Measurements from ENCODE around the gene GRIN2A. TPM values are rescaled to one million over a fixed set of nuclear protein-coding genes. Genes with fewer than 3 reads are reported as not detected.

The GRIN2A gene
- total and polyA plus RNA-seq, 3 donors from 2014 or later, result 7.0 to 20.3 (median 10.4) TPM

DNA sequence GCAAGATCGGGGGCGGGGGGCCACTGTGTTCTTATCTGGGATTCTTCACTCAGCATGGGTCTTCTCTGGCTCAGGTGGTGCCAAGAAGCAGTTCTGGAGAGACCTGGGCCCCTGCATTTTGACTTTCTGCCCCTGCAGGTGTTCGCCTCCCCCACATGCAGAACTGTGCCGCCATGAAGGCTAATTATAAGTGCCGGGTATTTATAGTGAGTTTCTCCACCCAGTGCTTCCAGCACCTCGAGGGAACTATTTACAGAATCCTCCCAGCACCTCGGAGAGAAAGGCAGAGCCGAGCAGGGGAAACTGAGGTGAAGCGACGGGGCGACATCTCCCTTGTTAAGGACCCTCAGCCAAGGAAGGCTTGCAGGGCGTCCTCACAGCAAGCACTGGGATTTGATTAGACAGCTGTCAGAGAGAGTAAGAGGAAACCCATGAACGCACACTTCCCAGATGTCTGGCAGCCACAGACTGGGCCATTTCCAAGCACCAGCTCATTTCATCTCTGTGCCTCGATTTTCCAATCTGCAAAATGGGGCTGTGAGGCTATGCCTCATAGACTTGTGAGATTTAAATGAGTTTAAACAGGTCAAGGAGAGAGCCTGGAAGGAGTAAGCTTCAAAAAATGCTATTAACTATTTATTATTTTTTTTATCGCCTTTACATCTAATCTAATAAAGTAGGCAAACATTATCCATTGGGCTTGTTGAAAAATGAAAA is 36.4 kb upstream of the GRIN2A start:
- no peaks in the 10 kb centered on the region for H3K36me3 ChIP-seq (ENCODE audit: low read depth, missing control alignments)
- no peaks in the 10 kb centered on the region for H3K27me3 ChIP-seq
- no peak for DNase-seq
- WGBS, 2 donors, result 50 to 62% methylated on average over 13 to 15 of the region's 15 CpGs
- H3K27ac ChIP-seq, result no peak overlapping the region
- no peaks in the 10 kb centered on the region for H3K9me3 ChIP-seq
- TF ChIP-seq, protein P1, sequence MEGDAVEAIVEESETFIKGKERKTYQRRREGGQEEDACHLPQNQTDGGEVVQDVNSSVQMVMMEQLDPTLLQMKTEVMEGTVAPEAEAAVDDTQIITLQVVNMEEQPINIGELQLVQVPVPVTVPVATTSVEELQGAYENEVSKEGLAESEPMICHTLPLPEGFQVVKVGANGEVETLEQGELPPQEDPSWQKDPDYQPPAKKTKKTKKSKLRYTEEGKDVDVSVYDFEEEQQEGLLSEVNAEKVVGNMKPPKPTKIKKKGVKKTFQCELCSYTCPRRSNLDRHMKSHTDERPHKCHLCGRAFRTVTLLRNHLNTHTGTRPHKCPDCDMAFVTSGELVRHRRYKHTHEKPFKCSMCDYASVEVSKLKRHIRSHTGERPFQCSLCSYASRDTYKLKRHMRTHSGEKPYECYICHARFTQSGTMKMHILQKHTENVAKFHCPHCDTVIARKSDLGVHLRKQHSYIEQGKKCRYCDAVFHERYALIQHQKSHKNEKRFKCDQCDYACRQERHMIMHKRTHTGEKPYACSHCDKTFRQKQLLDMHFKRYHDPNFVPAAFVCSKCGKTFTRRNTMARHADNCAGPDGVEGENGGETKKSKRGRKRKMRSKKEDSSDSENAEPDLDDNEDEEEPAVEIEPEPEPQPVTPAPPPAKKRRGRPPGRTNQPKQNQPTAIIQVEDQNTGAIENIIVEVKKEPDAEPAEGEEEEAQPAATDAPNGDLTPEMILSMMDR (IDR thresholded peaks at IDR 0.05), result no peak
- no peak for TF ChIP-seq POLR2A (IDR thresholded peaks at IDR 0.05)
- H3K4me1 ChIP-seq, result no peaks in the 10 kb centered on the region
- intact Hi-C loops (cut with DNase I; ENCODE audit: low total_unique reads), result no loop called here
- no peak overlapping the region for H3K4me3 ChIP-seq

DNA sequence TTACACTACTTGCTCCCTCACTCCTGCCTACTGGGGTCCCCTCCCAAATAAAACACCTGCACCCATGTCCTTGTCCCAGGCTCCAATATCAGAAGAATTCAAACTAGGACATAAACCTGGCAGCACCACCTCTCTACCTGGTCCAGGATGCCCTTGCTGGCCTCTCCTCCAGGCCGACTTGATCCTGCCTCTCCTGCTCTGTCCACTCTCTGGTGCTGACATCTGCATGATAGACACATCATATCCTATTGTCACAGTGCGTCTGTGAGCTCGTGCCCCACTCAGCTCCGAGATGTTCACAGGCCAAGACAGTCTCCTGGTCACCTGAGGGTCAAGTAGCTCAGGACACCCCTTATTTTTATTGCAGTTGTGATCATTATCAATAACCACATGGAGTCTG is 31.5 kb upstream of the GRIN2A start:
- H3K4me1 ChIP-seq, result no peaks in the 10 kb centered on the region
- no peaks in the 10 kb centered on the region for H3K27me3 ChIP-seq
- H3K36me3 ChIP-seq (ENCODE audit: low read depth, missing control alignments), result no peaks in the 10 kb centered on the region
- 86 to 89% methylated on average over 4 of the region's 4 CpGs for WGBS, 2 donors
- H3K27ac ChIP-seq, result no peak overlapping the region
- DNase-seq, result no peak
- no peak overlapping the region for H3K4me3 ChIP-seq
- H3K9me3 ChIP-seq, result no peaks in the 10 kb centered on the region
- intact Hi-C loops (cut with DNase I; ENCODE audit: low total_unique reads), result no loop called here
- no peak for TF ChIP-seq POLR2A (IDR thresholded peaks at IDR 0.05)
- TF ChIP-seq, protein P1 (IDR thresholded peaks at IDR 0.05), result no peak

DNA sequence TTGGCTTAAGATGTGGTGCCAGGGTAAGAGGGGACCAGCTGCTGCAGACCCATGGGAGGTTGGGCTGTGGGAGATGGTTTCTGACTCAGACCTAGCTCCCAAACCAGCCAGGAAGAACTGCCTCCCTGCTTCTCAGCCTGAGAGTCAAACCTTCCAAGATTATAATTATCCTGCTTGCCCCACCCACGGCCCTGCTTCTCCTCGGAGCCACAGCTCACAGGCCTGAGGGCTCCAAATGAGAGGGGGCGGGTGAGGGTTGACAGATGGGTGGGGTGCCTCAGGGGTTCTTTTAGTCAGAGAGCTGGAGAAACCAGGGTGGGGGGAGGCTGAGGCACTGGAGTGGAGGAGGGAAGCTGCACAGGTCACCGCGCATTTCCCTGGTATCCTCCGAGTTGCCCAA is 28.7 kb upstream of the GRIN2A start:
- Histone ChIP-seq H3K27ac (no peak overlapping the region), H3K27me3 (no peaks in the 10 kb centered on the region), H3K9me3 (no peaks in the 10 kb centered on the region), H3K36me3 (ENCODE audit: low read depth, missing control alignments) (no peaks in the 10 kb centered on the region), H3K4me3 (no peak overlapping the region), H3K4me1 (no peaks in the 10 kb centered on the region)
- intact Hi-C loops (cut with DNase I; ENCODE audit: low total_unique reads), result no loop called here
- no peak for DNase-seq
- WGBS, 2 donors, result 44 to 62% methylated on average over 6 of the region's 6 CpGs
- TF ChIP-seq POLR2A (IDR thresholded peaks at IDR 0.05), result no peak
- TF ChIP-seq, protein P1 (IDR thresholded peaks at IDR 0.05), result no peak

DNA sequence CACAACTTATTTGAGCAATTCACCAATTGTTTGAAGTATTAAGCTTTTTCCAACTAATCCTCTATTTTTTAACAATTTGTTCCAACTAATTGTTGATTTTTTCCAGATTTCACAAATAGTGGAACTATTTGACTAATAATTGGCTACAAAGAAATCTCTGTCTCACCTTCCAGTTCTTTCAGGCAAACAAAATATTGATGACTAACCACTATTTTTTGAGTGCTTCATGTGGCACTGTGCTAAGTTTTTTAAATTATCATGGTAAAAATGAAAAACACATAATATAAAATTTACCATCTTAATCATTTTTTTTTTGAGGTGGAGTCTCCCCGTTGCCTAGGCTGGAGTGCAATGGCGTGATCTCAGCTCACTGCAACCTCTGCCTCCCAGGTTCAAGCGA is 24.6 kb upstream of the GRIN2A start:
- WGBS, 2 donors, result 92% methylated on average over 3 of the region's 3 CpGs
- intact Hi-C loops (cut with DNase I; ENCODE audit: low total_unique reads), result no loop called here

More for the DNA sequence above, 24.6 kb upstream of the GRIN2A start:
- no peak overlapping the region for H3K4me3 ChIP-seq
- no peak for TF ChIP-seq POLR2A (IDR thresholded peaks at IDR 0.05)
- TF ChIP-seq, protein P1 (IDR thresholded peaks at IDR 0.05), result no peak
- H3K27ac ChIP-seq, result no peak overlapping the region
- H3K27me3 ChIP-seq, result no peaks in the 10 kb centered on the region
- peaks cover 4% of the 10 kb centered on the region for H3K4me1 ChIP-seq
- DNase-seq, result no peak
- no peaks in the 10 kb centered on the region for H3K9me3 ChIP-seq
- no peaks in the 10 kb centered on the region for H3K36me3 ChIP-seq (ENCODE audit: low read depth, missing control alignments)
